Karpas-422 (cell line): Measurements from ENCODE around the gene CLASP1. TPM values are rescaled to one million over a fixed set of nuclear protein-coding genes. Genes with fewer than 3 reads are reported as not detected.
"Not testable (repeated sequence)": the region's sequence is repeated elsewhere in the genome, so short reads cannot be mapped to it uniquely, and the experiment has no call there.

Experiments
- DNase-seq: peaks from one replicate; pipeline ENCODE4 v3.0.0-alpha.2; 2015
- H2AFZ ChIP-seq: fragments of 200-600 bp; sonication (generic); 2 replicates; pipeline ENCODE4 v1.6.1; 2014; ENCODE audit warnings: antibody characterized with exemption, low read length, mixed read lengths
- H3K27ac ChIP-seq: fragments of 200-600 bp; sonication (generic); 2 replicates; pipeline ENCODE4 v1.5.1; 2014; ENCODE audit warnings: mild to moderate bottlenecking, low read length, moderate library complexity
- H3K27me3 ChIP-seq: fragments of 200-600 bp; sonication (generic); 2 replicates; pipeline ENCODE4 v1.6.1; 2014; ENCODE audit warnings: low read length, mixed read lengths
- H3K36me3 ChIP-seq: fragments of 200-600 bp; sonication (generic); 2 replicates; pipeline ENCODE4 v1.6.1; 2014; ENCODE audit warnings: low read length, mixed read lengths; ENCODE audit not compliant: insufficient read depth
- H3K4me1 ChIP-seq: fragments of 200-600 bp; sonication (generic); 2 replicates; pipeline ENCODE4 v1.6.1; 2014; ENCODE audit warnings: mild to moderate bottlenecking, low read length, mixed read lengths
- H3K4me2 ChIP-seq: fragments of 200-600 bp; sonication (generic); 2 replicates; pipeline ENCODE4 v1.6.1; 2014; ENCODE audit warnings: low read length, low read depth, mild to moderate bottlenecking; ENCODE audit not compliant: poor library complexity, severe bottlenecking
- H3K4me3 ChIP-seq: fragments of 200-600 bp; sonication (generic); 2 replicates; pipeline ENCODE4 v1.5.1; 2014; ENCODE audit warnings: mild to moderate bottlenecking, antibody characterized with exemption, low read length, mixed read lengths
- H3K79me2 ChIP-seq: fragments of 200-600 bp; sonication (generic); 2 replicates; pipeline ENCODE4 v1.6.1; 2014; ENCODE audit warnings: mild to moderate bottlenecking, low read length, mixed read lengths
- H3K9ac ChIP-seq: fragments of 200-600 bp; sonication (generic); 2 replicates; pipeline ENCODE4 v1.6.0; 2014; ENCODE audit warnings: low read length
- H3K9me2 ChIP-seq: fragments of 200-600 bp; sonication (generic), shearing (Covaris generic); replicated peaks from 2 replicates; pipeline ENCODE4 v1.6.0; 2014; ENCODE audit warnings: mild to moderate bottlenecking, low read length, moderate library complexity; ENCODE audit not compliant: insufficient read depth
- H3K9me3 ChIP-seq: fragments of 300-700, 200-600 bp; sonication (generic); 2 replicates; pipeline ENCODE4 v1.6.1; 2014; ENCODE audit warnings: low read length, mixed read lengths
- H4K20me1 ChIP-seq: fragments of 200-600 bp; sonication (generic); 2 replicates; pipeline ENCODE4 v1.6.1; 2014; ENCODE audit warnings: mild to moderate bottlenecking, antibody characterized with exemption, low read length, low read depth; ENCODE audit not compliant: insufficient read depth
- total RNA-seq: library from RNA; depleted of rRNA; stranded (reverse); fragments of >200 nt; shearing (Covaris generic); gene quantifications from 2 replicates; pipeline ENCODE4 v1.2.3, GENCODE V29; 2014; ENCODE audit warnings: low replicate concordance

The CLASP1 gene
- total RNA-seq, 1 experiment from 2014 or later = 102 TPM

DNA sequence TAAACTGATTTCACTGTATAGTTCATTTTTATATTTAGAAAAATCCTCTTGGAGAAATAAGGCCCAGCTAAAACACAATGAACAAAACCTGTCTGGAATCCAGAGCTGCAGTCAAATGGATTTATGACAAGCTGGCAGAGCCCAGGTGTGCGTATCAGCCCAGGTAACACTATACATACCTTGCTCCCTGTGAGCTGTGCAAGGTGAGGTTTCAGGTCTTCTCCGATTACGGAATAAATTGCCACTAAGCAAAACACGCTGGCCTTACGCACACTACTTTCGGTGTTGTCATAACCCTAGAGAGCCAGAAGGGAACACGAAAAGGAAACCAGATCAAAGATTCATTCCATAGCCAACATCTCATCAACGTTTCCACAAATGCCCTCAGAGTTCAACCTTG, 302.4 kb downstream of the CLASP1 start:
- Histone ChIP-seq H4K20me1 (no peaks in the 10 kb centered on the region), H3K27me3 (no peaks in the 10 kb centered on the region), H3K79me2 (no peaks in the 10 kb centered on the region), H3K4me2 (no peak overlapping the region), H3K9me2 (no peaks in the 10 kb centered on the region), H3K4me3 (no peak overlapping the region), H3K36me3 (peaks cover 27% of the 10 kb centered on the region), H3K9me3 (no peaks in the 10 kb centered on the region), H3K4me1 (no peaks in the 10 kb centered on the region), H3K27ac (no peak overlapping the region), H2AFZ (no peak overlapping the region), H3K9ac (no peak overlapping the region)
- DNase-seq = no peak

DNA sequence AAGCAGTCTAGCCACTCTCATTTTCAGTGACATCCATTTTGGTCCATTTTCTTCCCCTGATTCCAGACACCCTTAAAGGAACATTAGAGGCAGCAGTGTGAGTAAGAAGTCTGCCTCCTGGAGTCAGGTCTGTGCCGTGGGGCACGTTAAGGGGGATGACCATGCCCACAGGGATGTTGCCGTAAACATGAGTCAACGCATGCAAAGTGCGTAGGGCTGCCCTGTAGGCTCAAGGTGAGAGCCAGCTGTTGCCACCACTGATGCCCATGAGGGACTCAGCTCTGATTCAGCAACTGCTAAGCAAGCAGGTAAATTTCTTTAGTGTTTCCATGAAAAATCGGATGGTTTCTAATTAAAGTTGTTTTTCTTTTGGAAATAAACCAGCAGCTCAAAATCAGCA, 302.9 kb downstream of the CLASP1 start:
- H2AFZ ChIP-seq = no peak overlapping the region
- no peaks in the 10 kb centered on the region for H3K9me3 ChIP-seq
- no peaks in the 10 kb centered on the region for H3K4me1 ChIP-seq
- H3K9ac ChIP-seq = no peak overlapping the region
- no peaks in the 10 kb centered on the region for H4K20me1 ChIP-seq
- no peaks in the 10 kb centered on the region for H3K79me2 ChIP-seq
- no peaks in the 10 kb centered on the region for H3K27me3 ChIP-seq
- H3K9me2 ChIP-seq = no peaks in the 10 kb centered on the region
- no peak overlapping the region for H3K27ac ChIP-seq
- H3K36me3 ChIP-seq = peaks cover 27% of the 10 kb centered on the region
- H3K4me3 ChIP-seq = no peak overlapping the region
- DNase-seq = no peak
- H3K4me2 ChIP-seq = no peak overlapping the region

DNA sequence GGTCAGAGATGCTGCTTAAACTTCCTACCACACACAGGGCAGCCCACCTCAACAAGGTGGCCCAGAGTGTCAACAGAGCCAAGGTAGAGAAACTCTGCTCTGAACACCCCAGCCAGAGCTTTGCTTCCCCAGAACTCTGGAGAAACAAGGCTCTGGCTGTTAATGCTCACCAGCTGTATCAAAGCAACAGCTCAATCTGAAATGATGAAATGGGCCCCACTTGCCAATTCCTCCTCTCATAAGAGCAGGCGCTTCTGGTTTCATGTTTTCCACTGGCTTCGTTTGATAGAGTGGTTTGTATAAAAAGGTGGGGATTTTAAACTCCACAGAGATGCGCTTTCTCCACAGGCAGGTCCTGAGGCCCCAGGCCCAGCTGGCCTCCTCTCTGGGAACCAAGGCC, 303.4 kb downstream of the CLASP1 start:
- Histone ChIP-seq H4K20me1 (no peaks in the 10 kb centered on the region), H3K4me1 (no peaks in the 10 kb centered on the region), H3K9me3 (no peaks in the 10 kb centered on the region), H3K36me3 (peaks cover 27% of the 10 kb centered on the region), H3K79me2 (no peaks in the 10 kb centered on the region), H3K9me2 (no peaks in the 10 kb centered on the region), H3K27ac (no peak overlapping the region), H3K4me2 (no peak overlapping the region), H3K9ac (no peak overlapping the region), H3K27me3 (no peaks in the 10 kb centered on the region), H3K4me3 (no peak overlapping the region), H2AFZ (no peak overlapping the region)
- DNase-seq = no peak

DNA sequence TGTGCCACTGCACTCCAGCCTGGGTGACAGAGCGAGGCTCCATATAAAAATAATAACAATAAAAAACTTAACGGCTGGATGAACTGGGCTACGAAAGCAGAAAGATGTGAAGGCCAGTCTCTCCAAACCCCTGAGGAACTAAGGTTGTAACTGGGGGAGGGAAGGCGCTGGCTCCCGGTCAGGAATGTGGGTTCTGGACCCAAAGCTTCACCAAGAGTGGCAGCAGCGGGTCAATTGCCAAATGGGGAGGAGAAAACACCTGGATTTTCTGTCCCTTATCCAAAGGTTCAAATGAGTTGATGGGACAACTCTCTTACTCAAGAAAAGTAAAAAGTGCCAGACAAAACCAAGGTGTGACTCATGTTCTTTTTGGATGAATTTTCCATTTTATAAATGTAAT, 304.2 kb downstream of the CLASP1 start:
- Histone ChIP-seq H3K4me1 (no peaks in the 10 kb centered on the region), H2AFZ (no peak overlapping the region), H3K9ac (no peak overlapping the region), H3K9me2 (no peaks in the 10 kb centered on the region), H4K20me1 (no peaks in the 10 kb centered on the region), H3K36me3 (peaks cover 34% of the 10 kb centered on the region), H3K9me3 (no peaks in the 10 kb centered on the region), H3K27ac (no peak overlapping the region), H3K4me2 (no peak overlapping the region), H3K4me3 (no peak overlapping the region), H3K27me3 (no peaks in the 10 kb centered on the region), H3K79me2 (no peaks in the 10 kb centered on the region)
- no peak for DNase-seq

DNA sequence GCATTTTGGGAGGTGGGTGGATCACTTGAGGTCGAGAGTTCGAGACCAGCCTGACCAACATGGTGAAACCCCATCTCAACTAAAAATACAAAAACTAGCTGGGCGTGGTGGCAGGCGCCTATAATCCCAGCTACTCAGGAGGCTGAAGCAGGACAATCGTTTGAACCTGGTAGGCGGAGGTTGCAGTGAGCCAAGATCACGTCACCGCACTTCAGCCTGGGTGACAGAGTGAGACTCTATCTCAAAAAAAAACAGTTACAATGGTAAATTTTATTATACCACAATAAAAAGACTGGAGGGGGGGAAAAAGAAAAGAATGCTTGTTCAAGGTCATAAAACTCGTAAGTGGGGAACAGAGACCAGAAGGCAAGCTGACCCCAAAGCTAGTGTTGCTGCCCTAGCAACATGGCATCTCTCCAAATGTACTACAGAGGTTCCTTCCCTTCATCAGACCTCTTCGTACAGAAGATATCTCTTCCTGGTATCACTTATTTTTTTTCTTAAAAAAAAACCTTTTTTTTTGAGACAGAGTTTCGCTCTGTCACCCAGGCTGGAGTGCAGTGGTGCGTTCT, 305.3 kb downstream of the CLASP1 start:
- not testable (repeated sequence) for H3K4me3 ChIP-seq, H2AFZ ChIP-seq, H3K4me1 ChIP-seq, H3K9ac ChIP-seq, H3K27ac ChIP-seq, H3K9me2 ChIP-seq, DNase-seq, H3K4me2 ChIP-seq, H4K20me1 ChIP-seq, H3K79me2 ChIP-seq, H3K9me3 ChIP-seq, H3K27me3 ChIP-seq
- peaks cover 33% of the 10 kb centered on the region for H3K36me3 ChIP-seq

DNA sequence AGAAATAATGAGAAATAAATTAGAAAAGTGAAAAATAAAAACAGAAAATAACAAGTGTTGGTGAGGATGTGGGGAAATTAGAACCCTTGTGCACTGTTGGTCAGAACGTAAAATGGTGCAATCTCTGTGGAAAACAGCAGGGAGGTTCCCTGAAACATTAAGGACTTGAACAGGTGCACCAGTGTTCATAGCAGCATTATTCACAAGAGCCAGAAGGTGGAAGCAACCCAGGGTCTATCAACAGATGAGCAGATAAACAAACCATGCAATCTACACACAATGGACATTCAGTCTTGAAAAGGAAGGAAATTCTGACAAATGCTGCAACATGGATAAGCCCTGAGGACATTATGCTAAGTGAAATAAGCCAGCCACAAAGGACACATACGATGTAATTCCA, 306.1 kb downstream of the CLASP1 start:
- Histone ChIP-seq H2AFZ (no peak overlapping the region), H3K9me3 (no peaks in the 10 kb centered on the region), H3K79me2 (no peaks in the 10 kb centered on the region), H3K4me3 (no peak overlapping the region), H3K27me3 (no peaks in the 10 kb centered on the region), H3K4me1 (no peaks in the 10 kb centered on the region), H3K9me2 (no peaks in the 10 kb centered on the region), H3K27ac (no peak overlapping the region), H3K36me3 (peaks cover 33% of the 10 kb centered on the region), H4K20me1 (no peaks in the 10 kb centered on the region), H3K9ac (no peak overlapping the region), H3K4me2 (no peak overlapping the region)
- no peak for DNase-seq

DNA sequence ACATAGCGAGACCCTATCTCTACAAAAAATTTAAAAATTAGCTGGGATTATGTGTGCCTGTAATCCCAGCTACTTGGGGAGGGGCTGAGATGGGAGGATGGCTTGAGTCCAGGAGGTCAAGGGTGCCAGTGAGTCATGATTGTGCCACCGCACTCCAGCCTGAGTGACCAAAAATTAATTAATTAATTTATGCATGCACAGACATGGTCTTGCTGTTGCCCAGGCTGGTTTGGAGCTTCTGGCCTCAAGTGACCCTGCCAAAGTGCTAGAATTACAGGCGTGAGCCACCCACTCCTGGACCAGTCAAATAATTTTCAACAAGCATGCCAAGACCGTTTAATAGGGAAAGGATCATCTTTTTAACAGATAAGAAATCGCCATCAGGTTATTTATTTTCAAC, 306.5 kb downstream of the CLASP1 start:
- H3K27me3 ChIP-seq = no peaks in the 10 kb centered on the region
- H3K79me2 ChIP-seq = no peaks in the 10 kb centered on the region
- H3K4me2 ChIP-seq = no peak overlapping the region
- peaks cover 33% of the 10 kb centered on the region for H3K36me3 ChIP-seq
- H3K27ac ChIP-seq = no peak overlapping the region
- no peak overlapping the region for H3K9ac ChIP-seq
- no peaks in the 10 kb centered on the region for H4K20me1 ChIP-seq
- H3K4me1 ChIP-seq = no peaks in the 10 kb centered on the region
- DNase-seq = no peak
- no peak overlapping the region for H2AFZ ChIP-seq
- no peak overlapping the region for H3K4me3 ChIP-seq
- no peaks in the 10 kb centered on the region for H3K9me3 ChIP-seq
- no peaks in the 10 kb centered on the region for H3K9me2 ChIP-seq

DNA sequence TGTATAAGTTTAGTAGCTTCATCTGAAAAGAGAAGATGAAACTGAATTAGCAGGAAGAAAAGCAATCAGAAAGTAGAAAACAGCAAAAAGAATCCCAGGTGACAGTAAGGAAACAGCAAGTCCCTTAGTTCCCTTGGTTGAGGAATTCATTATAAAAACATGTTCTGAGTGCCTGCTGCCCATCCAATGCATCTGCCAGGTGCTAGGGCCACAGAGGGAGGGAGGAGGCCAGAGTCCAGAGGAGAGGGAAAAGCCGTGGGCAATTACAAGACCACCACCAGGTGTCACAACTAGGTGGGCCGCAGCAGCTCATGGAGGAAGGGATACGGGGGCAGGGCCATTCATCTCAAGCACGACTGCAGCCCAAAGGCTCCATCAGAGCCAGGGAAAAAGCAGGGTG, 308.3 kb downstream of the CLASP1 start:
- no peaks in the 10 kb centered on the region for H4K20me1 ChIP-seq
- no peaks in the 10 kb centered on the region for H3K9me2 ChIP-seq
- H3K36me3 ChIP-seq = peaks cover 31% of the 10 kb centered on the region
- H3K27me3 ChIP-seq = no peaks in the 10 kb centered on the region
- no peak overlapping the region for H2AFZ ChIP-seq
- no peak overlapping the region for H3K4me3 ChIP-seq
- no peak overlapping the region for H3K9ac ChIP-seq
- no peak overlapping the region for H3K4me2 ChIP-seq
- H3K9me3 ChIP-seq = no peaks in the 10 kb centered on the region
- no peaks in the 10 kb centered on the region for H3K4me1 ChIP-seq
- no peaks in the 10 kb centered on the region for H3K79me2 ChIP-seq
- no peak overlapping the region for H3K27ac ChIP-seq
- no peak for DNase-seq

DNA sequence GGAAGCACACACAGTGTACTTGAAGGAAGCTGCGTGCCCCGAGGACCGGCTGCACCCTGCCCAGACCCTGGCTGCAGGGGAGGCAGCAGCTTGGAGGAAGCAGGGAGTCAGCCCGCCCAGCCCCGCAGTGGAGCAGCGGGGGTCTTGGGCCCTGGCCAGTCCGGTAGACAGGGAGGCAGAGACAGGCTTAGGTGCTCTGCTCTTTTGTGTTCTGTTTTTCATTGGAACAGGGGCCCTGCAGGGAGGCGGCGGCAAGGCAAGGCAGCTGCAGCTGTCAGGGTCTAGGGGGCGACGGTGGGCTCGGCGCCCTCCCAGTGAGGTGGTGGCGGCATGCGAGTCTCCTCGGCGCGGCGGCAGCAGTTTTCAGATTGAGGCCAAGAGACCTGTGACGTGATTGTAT, 311.0 kb downstream of the CLASP1 start:
- no peak overlapping the region for H3K9ac ChIP-seq
- no peaks in the 10 kb centered on the region for H3K4me1 ChIP-seq
- H3K9me2 ChIP-seq = no peaks in the 10 kb centered on the region
- no peaks in the 10 kb centered on the region for H3K9me3 ChIP-seq
- H4K20me1 ChIP-seq = no peaks in the 10 kb centered on the region
- no peak for DNase-seq
- H3K4me2 ChIP-seq = no peak overlapping the region
- H3K4me3 ChIP-seq = no peak overlapping the region
- no peak overlapping the region for H3K27ac ChIP-seq
- H3K27me3 ChIP-seq = no peaks in the 10 kb centered on the region
- H3K79me2 ChIP-seq = no peaks in the 10 kb centered on the region
- H2AFZ ChIP-seq = no peak overlapping the region
- peaks cover 20% of the 10 kb centered on the region; the same call in 1 of the 2 replicates for H3K36me3 ChIP-seq
